GM12873 (cell line): ENCODE results near the gene AHR.

Experiments used
- CTCF ChIP-seq: IDR thresholded peaks from 2 replicates; pipeline ENCODE4 v1.5.1; 2012; ENCODE audit warnings: low read depth, mild to moderate bottlenecking, moderate library complexity, low read length, control low read depth; ENCODE audit not compliant: insufficient read depth; ENCODE audit errors: missing control alignments

The AHR gene

GRCh38 chr7:17326378-17326777, 27.9 kb downstream of the AHR start:
- no peak for TF ChIP-seq CTCF

- no peak for TF ChIP-seq CTCF
Measured at GRCh38 chr7:17328641-17329040, 30.2 kb downstream of the AHR start.

- TF ChIP-seq CTCF, result no peak
Measured at GRCh38 chr7:17329440-17329839, 31.0 kb downstream of the AHR start.

- TF ChIP-seq CTCF, result no peak
Measured at GRCh38 chr7:17331891-17332501, 33.5 kb downstream of the AHR start.

DNA sequence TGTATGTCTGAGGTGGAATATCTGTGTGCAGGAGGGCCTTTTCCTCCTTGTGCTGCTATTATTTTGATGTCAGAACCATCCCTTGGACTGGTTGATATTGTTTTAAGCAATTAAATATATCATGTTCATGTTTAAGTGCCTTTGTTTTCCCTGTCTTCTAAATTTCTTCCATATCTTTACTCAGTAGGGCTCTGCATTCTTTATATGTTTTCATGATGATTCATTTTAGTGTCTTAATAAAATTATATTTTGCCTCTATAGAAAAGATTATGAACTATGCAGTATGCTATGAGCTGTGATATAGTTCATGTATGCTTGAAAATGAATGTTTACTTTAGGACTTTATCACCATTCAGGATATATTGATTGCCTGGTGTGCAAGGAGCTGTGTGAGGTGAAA, 34.8 kb downstream of the AHR start:
- TF ChIP-seq CTCF, result no peak

- no peak for TF ChIP-seq CTCF
Measured at GRCh38 chr7:17336168-17336567, 37.7 kb downstream of the AHR start.

- no peak for TF ChIP-seq CTCF
Measured at GRCh38 chr7:17339139-17339538, 40.7 kb downstream of the AHR start.

DNA sequence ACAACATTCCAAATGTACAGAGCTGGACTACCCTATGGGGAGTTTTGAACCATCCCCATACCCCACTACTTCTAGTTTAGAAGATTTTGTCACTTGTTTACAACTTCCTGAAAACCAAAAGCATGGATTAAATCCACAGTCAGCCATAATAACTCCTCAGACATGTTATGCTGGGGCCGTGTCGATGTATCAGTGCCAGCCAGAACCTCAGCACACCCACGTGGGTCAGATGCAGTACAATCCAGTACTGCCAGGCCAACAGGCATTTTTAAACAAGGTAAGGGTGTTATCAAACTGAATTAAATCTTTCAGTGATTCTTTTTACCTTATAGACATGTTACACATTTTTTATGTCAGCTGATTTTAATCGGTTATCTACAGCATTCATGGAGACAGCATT, 41.5 kb downstream of the AHR start:
- TF ChIP-seq CTCF, result no peak
